SJSA1 (cell line): Measurements from ENCODE around the gene RFTN1. TPM values are rescaled to one million over a fixed set of nuclear protein-coding genes. Genes with fewer than 3 reads are reported as not detected.

Source experiments
- total RNA-seq: library from RNA; depleted of rRNA; stranded (reverse); fragments of >200 nt; shearing (Covaris generic); gene quantifications from 2 replicates; pipeline ENCODE4 v1.2.3, GENCODE V29; 2014; rRNA removed

RFTN1 gene
- total RNA-seq, 1 experiment from 2014 or later: 54.3 TPM

Other genes starting within 250 kb of the RFTN1 start
- 12.6 and 25.0 TPM in 2 replicates for gene DPH3, start 248.8 kb downstream of the RFTN1 start, total RNA-seq
- 5.0 and 9.9 TPM in 2 replicates for gene OXNAD1, start 248.5 kb downstream of the RFTN1 start, total RNA-seq
- gene DAZL, start 91.7 kb upstream of the RFTN1 start, total RNA-seq: not detected in 2 replicates